Measurements from ENCODE around the gene USP7. TPM values are rescaled to one million over a fixed set of nuclear protein-coding genes. Genes with fewer than 3 reads are reported as not detected.
A peak's percentile ranks its signal among the peaks of the same experiment; 100 is the strongest.

USP7 gene
- total and polyA plus RNA-seq, 10 of the 15 experiments (the other 5 are each of a cell fraction or from before 2014, with no cell fraction given), result 16.2 to 133 (median 60.5) TPM

DNA sequence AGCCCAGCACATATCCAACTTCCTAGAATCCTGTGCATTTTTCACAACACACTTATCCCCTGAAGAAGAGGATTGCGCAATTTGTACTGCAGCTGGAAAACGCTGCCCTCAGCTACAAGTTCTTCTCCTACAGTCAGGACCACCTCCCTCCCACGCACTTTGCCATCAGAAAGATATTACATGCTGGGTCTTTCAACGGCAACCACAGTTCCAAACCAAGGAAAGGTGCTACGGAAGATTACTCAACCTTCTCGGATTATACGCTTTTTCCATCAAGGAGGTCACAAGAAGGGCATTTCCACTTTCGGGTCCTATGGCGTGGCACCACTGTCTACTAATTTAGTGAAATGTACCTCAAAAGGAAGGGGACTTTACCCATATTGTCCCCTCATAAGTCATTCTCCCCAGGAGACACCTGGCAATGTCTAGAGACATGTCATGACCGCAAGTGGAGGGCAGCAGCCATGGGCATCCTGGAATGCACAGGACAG is 35.2 kb downstream of the USP7 start:
- H3K4me1 ChIP-seq (ENCODE audit: control insufficient read depth, insufficient read depth, low read length), result peaks cover 47% of the 10 kb centered on the region
- H2AFZ ChIP-seq (ENCODE audit: control insufficient read depth, low read depth, low read length), result no peak overlapping the region
- DNase-seq (ENCODE audit: low read depth, low spot score) (peak; percentile 59), FAIRE-seq (no peak), ATAC-seq (peak; percentile 61)
- H4K20me1 ChIP-seq (ENCODE audit: control insufficient read depth, insufficient read depth), result peaks cover 23% of the 10 kb centered on the region
- RAD21 ChIA-PET (ENCODE audit: unreplicated experiment), result interaction anchor here (0.9 to 1.7 kb wide), 2 partner anchors 8 to 11 kb away, joined by 4 to 6 read pairs; no protein-coding TSS in a partner anchor
- 15% methylated on average over 10 of the region's 10 CpGs for WGBS (ENCODE audit: insufficient coverage, insufficient replicate concordance, low lambda C conversion rate, missing lambda C conversion rate)
- peaks cover 95% of the 10 kb centered on the region for H3K79me2 ChIP-seq (ENCODE audit: control insufficient read depth, insufficient read depth, low read length)
- no peaks in the 10 kb centered on the region for H3K27me3 ChIP-seq (replicated peaks in 1 of 2; ENCODE audit: control insufficient read depth in 2 of 2, insufficient read depth in 2 of 2, low read length in 1 of 2)
- intact Hi-C loops (cut with micrococcal nuclease; ENCODE audit: unreplicated experiment) (loop anchor here (5.0 kb wide), 1 partner anchor 34 kb away; the partner anchor contains the start of gene USP7), in situ Hi-C loops (cut with MboI) (no loop called here)
- SMC1A ChIA-PET (ENCODE audit: uncharacterized antibody, unreplicated experiment), result interaction anchor here (0.7 to 2.4 kb wide), 8 partner anchors 14 to 206 kb away, joined by 3 to 7 read pairs (median 3); no protein-coding TSS in a partner anchor
- H3K27ac ChIP-seq (ENCODE audit: control insufficient read depth, insufficient read depth), result peak overlapping the region; percentile 37; the same call in 1 of the 2 replicates
- CTCF ChIA-PET, result interaction anchor here (0.6 to 1.4 kb wide), 4 partner anchors 8 to 716 kb away, joined by 3 to 7 read pairs (median 3); no protein-coding TSS in a partner anchor
- H3K9me3 ChIP-seq (replicated peaks; ENCODE audit: control insufficient read depth, insufficient read depth, low read length), result no peaks in the 10 kb centered on the region; the same call in 2 of the 3 replicates
- BruUV-seq (replicated peaks), result TSS peak; percentile 26
- no peak overlapping the region for H3K9ac ChIP-seq (ENCODE audit: control insufficient read depth, insufficient read depth, low read length)
- no peak overlapping the region for H3K4me3 ChIP-seq
- peaks cover 21 to 39% of the 10 kb centered on the region in 2 experiments for H3K36me3 ChIP-seq (ENCODE audit: control insufficient read depth in 2 of 2, insufficient read depth in 2 of 2, low read length in 1 of 2)
- H3K4me2 ChIP-seq (ENCODE audit: control insufficient read depth, insufficient read depth), result peak overlapping the region; percentile 17; the same call in 1 of the 2 replicates
- POLR2A ChIA-PET, result interaction anchor here (1.2 kb wide), 1 partner anchor 12 kb away, joined by 3 read pairs; no protein-coding TSS in a partner anchor
- TF ChIP-seq GABPA (IDR thresholded peaks at IDR 0.05; ENCODE audit: low read depth) (no peak), HDAC6 (IDR thresholded peaks at IDR 0.05; ENCODE audit: unreplicated experiment) (no peak), SUZ12 (IDR thresholded peaks at IDR 0.05; ENCODE audit: unreplicated experiment) (no peak), SMARCA5 (IDR thresholded peaks at IDR 0.05) (no peak), FOXM1 (IDR thresholded peaks at IDR 0.05; ENCODE audit: low read depth, low read length) (no peak; the same call in 1 of the 2 replicates), JUNB (IDR thresholded peaks at IDR 0.05) (no peak; the same call in 1 of the 2 replicates), CREB1 (IDR thresholded peaks at IDR 0.05; ENCODE audit: low read depth) (no peak), ETV6 (conservative IDR thresholded peaks at IDR 0.05 in 1 of 2, IDR thresholded peaks at IDR 0.05 in 1 of 2; ENCODE audit: borderline replicate concordance in 1 of 2, low read depth in 1 of 2) (peak in 1 of 2 experiments; percentile 69; a peak in 1 of 4 replicates), FOXK2 (IDR thresholded peaks at IDR 0.05) (no peak), NFIC (IDR thresholded peaks at IDR 0.05; ENCODE audit: low read depth, low read length) (peak; percentile 59), MEF2B (IDR thresholded peaks at IDR 0.05; ENCODE audit: partially characterized antibody, poor library complexity, severe bottlenecking) (no peak), POLR2AphosphoS2 (IDR thresholded peaks at IDR 0.05; ENCODE audit: low read depth, low read length) (no peak), TCF12 (IDR thresholded peaks at IDR 0.05; ENCODE audit: low read depth, low read length) (no peak), ATF7 (IDR thresholded peaks at IDR 0.05; ENCODE audit: low read depth) (no peak), RAD51 (IDR thresholded peaks at IDR 0.05) (no peak), PML (IDR thresholded peaks at IDR 0.05; ENCODE audit: low read length) (no peak), STAT1 (conservative IDR thresholded peaks at IDR 0.05) (no peak), ESRRA (IDR thresholded peaks at IDR 0.05; ENCODE audit: low read length) (no peak)
- TF ChIP-seq, protein P1, sequence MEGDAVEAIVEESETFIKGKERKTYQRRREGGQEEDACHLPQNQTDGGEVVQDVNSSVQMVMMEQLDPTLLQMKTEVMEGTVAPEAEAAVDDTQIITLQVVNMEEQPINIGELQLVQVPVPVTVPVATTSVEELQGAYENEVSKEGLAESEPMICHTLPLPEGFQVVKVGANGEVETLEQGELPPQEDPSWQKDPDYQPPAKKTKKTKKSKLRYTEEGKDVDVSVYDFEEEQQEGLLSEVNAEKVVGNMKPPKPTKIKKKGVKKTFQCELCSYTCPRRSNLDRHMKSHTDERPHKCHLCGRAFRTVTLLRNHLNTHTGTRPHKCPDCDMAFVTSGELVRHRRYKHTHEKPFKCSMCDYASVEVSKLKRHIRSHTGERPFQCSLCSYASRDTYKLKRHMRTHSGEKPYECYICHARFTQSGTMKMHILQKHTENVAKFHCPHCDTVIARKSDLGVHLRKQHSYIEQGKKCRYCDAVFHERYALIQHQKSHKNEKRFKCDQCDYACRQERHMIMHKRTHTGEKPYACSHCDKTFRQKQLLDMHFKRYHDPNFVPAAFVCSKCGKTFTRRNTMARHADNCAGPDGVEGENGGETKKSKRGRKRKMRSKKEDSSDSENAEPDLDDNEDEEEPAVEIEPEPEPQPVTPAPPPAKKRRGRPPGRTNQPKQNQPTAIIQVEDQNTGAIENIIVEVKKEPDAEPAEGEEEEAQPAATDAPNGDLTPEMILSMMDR (IDR thresholded peaks at IDR 0.05 in 2 of 3, conservative IDR thresholded peaks at IDR 0.05 in 1 of 3; ENCODE audit: control insufficient read depth in 2 of 3, extremely low read depth in 1 of 3, insufficient read depth in 1 of 3, low read depth in 3 of 3, low read length in 3 of 3), result no peak
- TF ChIP-seq, protein P2, sequence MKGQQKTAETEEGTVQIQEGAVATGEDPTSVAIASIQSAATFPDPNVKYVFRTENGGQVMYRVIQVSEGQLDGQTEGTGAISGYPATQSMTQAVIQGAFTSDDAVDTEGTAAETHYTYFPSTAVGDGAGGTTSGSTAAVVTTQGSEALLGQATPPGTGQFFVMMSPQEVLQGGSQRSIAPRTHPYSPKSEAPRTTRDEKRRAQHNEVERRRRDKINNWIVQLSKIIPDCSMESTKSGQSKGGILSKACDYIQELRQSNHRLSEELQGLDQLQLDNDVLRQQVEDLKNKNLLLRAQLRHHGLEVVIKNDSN (IDR thresholded peaks at IDR 0.05; ENCODE audit: borderline replicate concordance, extremely low read length, insufficient read depth, low read depth, low read length), result no peak
- TF ChIP-seq, protein P3, sequence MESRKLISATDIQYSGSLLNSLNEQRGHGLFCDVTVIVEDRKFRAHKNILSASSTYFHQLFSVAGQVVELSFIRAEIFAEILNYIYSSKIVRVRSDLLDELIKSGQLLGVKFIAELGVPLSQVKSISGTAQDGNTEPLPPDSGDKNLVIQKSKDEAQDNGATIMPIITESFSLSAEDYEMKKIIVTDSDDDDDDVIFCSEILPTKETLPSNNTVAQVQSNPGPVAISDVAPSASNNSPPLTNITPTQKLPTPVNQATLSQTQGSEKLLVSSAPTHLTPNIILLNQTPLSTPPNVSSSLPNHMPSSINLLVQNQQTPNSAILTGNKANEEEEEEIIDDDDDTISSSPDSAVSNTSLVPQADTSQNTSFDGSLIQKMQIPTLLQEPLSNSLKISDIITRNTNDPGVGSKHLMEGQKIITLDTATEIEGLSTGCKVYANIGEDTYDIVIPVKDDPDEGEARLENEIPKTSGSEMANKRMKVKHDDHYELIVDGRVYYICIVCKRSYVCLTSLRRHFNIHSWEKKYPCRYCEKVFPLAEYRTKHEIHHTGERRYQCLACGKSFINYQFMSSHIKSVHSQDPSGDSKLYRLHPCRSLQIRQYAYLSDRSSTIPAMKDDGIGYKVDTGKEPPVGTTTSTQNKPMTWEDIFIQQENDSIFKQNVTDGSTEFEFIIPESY (IDR thresholded peaks at IDR 0.05), result no peak

Data from GM12878 (cell line).